ENCODE data around the gene IL24.
"Not testable (repeated sequence)": the region's sequence is repeated elsewhere in the genome, so short reads cannot be mapped to it uniquely, and the experiment has no call there.

The IL24 gene, protein sequence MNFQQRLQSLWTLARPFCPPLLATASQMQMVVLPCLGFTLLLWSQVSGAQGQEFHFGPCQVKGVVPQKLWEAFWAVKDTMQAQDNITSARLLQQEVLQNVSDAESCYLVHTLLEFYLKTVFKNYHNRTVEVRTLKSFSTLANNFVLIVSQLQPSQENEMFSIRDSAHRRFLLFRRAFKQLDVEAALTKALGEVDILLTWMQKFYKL

DNA sequence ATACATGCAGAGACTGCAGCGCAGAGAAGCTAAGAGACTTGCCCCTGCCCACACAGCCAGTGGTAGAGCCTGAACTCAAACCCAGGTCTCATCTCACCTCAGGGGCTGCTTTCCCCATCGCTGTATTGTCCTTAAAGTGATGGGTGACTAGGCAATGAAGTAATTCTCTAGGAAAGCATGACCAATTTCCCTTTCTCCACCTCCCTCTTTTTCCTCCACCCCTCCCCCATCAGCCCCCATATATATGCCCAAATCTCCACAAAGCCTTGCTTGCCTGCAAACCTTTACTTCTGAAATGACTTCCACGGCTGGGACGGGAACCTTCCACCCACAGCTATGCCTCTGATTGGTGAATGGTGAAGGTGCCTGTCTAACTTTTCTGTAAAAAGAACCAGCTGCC, at the start of gene IL24:
Gene IL24 (plus strand): TSS at position 269 of the 400 bp plus-strand sequence. CDS start 390 bp downstream, outside the sequence.
- no peak for DNase-seq

DNA sequence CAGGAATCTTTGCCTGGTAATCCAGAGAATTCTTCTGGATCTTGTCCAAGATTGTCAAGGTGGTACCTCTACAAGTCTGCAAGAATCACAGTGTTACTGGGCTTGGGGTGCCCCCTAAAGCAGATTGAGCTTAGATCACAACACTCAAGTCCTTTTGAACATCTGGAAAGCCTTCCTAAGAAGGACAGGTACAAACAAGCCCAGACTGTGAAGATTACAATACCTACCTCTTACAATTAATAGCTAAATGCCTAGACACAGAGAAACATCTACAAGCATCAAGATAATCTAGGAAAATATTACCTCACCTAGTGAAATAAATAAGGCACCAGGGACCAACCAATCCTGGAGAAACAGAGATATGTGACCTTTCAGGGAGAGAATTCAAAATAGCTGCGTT, 49.3 kb upstream of the IL24 start:
- no peak for DNase-seq

GRCh38 chr1:206850401-206850800, 46.8 kb upstream of the IL24 start:
- no peak for DNase-seq

- DNase-seq: no peak
Observed at GRCh38 chr1:206851341-206852010, 45.8 kb upstream of the IL24 start.

DNA sequence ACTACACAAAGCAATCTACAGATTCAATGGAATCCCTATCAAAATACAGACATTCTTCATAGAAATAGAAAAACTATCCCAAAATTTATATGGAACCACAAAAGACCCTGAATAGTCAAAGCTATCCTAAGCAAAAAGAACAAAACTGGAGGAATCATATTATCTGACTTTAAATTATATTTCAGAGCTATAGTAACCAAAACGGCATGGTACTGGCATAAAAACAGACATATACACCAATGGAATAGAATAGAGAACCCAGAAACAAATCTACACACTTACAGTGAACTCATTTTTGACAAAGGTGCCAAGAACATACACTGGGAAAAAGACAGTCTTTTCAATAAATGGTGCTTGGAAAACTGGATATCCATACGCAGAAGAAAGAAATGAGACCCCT, 44.6 kb upstream of the IL24 start:
- DNase-seq: not testable (repeated sequence)

- DNase-seq: not testable (repeated sequence)
Observed at GRCh38 chr1:206853696-206854095, 43.5 kb upstream of the IL24 start.

DNA sequence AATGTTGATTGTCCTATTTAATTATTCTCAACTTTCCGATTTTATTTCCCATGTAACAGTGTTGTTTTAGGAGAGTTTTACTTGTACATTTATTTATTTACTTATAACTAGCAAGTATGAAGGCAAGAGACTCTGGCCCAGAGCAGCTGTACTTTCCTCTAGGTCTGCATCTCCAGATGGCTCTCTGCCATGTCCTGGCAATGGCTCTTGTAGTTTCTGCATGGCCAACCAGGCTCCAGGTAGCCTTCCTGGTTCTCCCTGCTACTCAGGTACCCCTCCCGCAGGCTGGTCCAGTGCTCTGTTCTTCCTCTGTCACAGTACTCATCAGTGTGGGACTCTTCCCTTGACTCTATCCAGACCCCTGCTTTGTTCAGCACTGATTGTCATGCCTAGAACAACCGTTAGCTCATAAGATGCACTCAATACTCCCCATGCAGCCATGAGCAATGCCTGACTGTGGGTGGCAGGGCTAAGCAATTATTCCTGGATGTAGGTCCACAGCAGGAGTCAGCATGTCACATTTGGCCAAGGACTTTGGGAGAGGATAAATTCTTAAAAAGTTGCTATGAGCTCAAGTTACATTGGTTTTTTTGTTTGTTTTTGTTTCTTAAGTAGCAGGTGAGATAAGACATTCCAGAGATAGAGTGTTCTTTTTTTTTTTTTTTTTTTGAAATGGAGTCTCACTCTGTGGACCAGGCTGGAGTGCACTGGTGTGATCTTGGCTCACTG, 42.7 kb upstream of the IL24 start:
- no peak for DNase-seq

DNA sequence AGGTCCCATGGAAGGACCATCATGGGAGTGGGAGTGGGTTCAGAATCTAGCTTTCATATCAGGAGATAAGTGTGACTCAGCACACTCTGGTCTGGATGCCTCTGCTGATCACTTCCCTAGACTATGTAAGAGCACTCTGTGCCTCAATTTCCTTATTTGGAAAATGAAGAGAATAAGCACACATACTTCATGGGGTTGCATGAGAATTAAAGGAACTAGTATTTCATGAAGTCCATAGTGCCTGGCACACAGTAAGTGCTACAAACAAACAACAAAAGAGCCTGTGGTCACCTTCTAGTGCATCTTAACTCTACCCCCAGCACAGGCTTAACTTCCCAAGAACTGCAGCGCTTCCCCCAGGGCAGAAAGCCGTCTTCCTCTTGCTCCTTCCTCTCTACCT, 41.4 kb upstream of the IL24 start:
- DNase-seq: no peak

GRCh38 chr1:206856674-206857464, 40.4 kb upstream of the IL24 start:
- no peak for DNase-seq

- DNase-seq: no peak
Observed at GRCh38 chr1:206859082-206859521, 38.1 kb upstream of the IL24 start.

- DNase-seq: no peak
Observed at GRCh38 chr1:206860165-206860564, 37.1 kb upstream of the IL24 start.

DNA sequence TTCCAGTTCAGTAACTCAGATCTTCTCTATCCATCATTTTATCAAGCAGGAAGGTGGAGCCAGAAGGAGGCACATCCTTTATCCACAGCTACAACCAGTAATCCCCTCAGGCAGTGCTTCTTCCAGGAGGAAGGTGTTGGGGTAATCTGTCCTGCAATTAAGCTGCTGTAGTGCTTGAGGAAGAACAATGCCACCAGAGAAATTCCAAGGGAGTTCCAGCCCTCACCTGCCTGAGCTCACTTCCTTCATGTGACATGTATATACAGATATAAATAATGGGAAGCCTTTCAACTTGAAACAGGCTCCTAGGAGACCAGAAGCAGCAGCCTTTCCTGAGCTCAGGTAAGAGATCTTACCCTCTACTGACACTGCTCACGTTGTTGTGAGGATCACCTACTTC, 34.0 kb upstream of the IL24 start:
- no peak for DNase-seq

DNA sequence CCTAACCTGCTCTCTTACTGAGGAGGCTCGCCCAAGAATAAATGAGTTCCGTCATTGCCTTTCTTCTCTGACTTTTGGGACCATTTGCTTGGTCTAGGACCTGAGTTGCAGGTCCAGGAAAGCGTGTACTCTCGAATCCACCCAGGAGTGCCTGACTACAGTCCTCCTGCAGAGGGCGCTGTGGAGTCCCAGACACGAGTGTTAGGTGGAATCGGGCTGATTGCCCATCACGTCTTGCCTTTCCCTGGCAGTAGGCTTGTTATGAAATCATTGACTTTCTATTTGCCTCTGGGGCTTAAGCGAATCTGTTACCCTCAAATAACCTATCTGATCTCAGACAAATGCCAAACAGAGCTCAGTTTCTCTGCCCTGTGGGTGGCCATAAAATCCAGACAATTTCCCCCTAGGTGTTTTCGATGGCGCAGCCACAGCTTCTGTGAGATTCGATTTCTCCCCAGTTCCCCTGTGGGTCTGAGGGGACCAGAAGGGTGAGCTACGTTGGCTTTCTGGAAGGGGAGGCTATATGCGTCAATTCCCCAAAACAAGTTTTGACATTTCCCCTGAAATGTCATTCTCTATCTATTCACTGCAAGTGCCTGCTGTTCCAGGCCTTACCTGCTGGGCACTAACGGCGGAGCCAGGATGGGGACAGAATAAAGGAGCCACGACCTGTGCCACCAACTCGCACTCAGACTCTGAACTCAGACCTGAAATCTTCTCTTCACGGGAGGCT, 32.1 kb upstream of the IL24 start, which contains the start of gene IL20:
Gene IL20 (plus strand): TSS at position 685 of the 733 bp plus-strand sequence. CDS start 230 bp downstream, outside the sequence.
- DNase-seq: peak; percentile 40

GRCh38 chr1:206866062-206866461, 31.2 kb upstream of the IL24 start:
- no peak for DNase-seq

DNA sequence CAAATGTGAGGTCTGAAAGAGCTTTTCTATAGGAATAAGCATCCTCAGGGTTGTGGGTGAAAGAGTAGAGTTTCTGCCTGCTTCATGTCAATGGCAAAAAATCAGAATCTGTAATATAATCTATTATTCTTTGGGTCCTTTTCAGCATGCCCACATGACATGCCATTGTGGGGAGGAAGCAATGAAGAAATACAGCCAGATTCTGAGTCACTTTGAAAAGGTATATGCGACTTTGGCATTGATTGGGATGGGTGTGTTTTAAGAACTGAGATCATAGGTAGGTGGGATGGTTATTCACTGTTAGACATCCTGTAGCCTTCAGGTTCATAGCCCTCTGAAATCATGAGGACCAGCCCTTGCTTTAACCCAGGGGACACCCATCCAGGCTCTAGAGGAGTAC, 30.0 kb upstream of the IL24 start:
- DNase-seq: no peak

- no peak for DNase-seq
Observed at GRCh38 chr1:206867716-206868115, 29.5 kb upstream of the IL24 start.

DNA sequence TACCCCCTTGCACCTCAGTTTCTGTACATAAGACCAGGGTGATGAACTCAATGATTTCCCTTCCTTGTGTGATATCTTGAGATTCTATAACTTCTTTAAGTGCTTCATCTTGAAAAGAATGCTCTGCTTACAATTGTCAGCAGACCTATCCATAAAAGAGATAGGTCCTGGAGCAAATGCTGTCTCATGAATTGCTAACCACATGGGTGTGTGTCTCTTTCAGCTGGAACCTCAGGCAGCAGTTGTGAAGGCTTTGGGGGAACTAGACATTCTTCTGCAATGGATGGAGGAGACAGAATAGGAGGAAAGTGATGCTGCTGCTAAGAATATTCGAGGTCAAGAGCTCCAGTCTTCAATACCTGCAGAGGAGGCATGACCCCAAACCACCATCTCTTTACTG, 29.0 kb upstream of the IL24 start:
- no peak for DNase-seq

GRCh38 chr1:206872139-206872538, 25.1 kb upstream of the IL24 start:
- no peak for DNase-seq

DNA sequence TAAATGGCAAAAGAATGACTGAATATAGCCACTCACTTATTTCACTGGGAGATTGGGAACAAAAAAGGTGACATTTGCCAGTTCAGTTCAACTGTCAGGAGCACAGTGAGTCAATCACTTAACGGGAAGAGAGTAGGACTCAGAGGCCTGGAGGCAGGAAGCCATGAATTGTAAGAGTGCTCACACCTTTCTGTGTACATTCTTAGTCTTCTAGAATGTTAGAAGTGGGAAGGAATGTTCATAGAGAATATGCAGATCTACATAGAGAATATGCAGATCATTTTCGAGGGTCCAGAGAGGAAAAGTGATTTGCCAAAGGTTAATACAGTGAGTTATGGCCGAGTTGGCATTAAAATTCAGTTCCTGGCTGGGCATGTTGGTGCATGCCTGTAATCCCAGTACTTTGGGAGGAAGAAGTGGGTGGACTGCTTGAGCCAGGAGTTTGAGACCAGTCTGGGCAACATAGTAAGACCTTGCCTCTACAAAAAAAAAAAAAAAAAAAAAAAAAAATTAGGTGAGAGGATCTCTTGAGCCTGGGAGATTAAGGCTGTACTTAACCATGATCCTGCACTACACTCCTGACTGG, 23.5 kb upstream of the IL24 start:
- DNase-seq: no peak

- no peak for DNase-seq
Observed at GRCh38 chr1:206875752-206876377, 21.4 kb upstream of the IL24 start.

DNA sequence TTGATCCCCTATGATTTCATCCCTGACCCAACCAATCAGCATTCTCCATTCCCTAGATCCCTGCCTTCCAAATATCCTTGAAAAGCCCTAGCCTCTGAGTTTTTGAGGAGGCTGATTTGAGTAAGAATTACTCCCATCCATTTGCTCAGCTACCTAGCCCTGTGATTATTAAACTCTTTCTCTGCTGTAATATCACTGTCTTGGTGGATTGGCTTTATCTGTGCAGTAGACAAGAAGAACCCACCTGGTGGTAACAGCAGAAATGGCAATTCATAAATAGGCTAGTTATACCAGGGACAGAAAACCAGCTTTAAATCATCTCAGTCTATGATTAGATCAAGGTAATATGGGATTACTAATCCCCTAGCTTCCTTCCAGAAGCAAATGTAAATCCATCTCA, 18.8 kb upstream of the IL24 start:
- DNase-seq: peak; percentile 7 to 16

GRCh38 chr1:206880314-206880713, 16.9 kb upstream of the IL24 start:
- DNase-seq: no peak
